Measurements from ENCODE around the gene DCD. TPM values are rescaled to one million over a fixed set of nuclear protein-coding genes. Genes with fewer than 3 reads are reported as not detected.

Gene DCD
- total RNA-seq, 4 donors from 2014 or later: not detected

GRCh38 chr12:54661048-54661447, 12.9 kb upstream of the DCD start:
- H3K27ac ChIP-seq: no peak overlapping the region
- intact Hi-C loops (cut with DNase I; ENCODE audit: low total_unique reads): no loop called here

GRCh38 chr12:54660320-54660962, 12.3 kb upstream of the DCD start:
- H3K4me1 ChIP-seq: no peaks in the 10 kb centered on the region
- H3K4me3 ChIP-seq: no peak overlapping the region
- no peaks in the 10 kb centered on the region for H3K36me3 ChIP-seq
- no peak overlapping the region for H3K27ac ChIP-seq
- intact Hi-C loops (cut with DNase I; ENCODE audit: low total_unique reads): no loop called here
- H3K9me3 ChIP-seq: no peaks in the 10 kb centered on the region
- DNase-seq: no peak
- TF ChIP-seq CTCF (IDR thresholded peaks at IDR 0.05) (no peak), POLR2A (IDR thresholded peaks at IDR 0.05) (no peak)
- H3K27me3 ChIP-seq: no peaks in the 10 kb centered on the region

More at GRCh38 chr12:54661048-54661447, 12.9 kb upstream of the DCD start:
- Histone ChIP-seq H3K4me3 (no peak overlapping the region), H3K4me1 (no peaks in the 10 kb centered on the region), H3K36me3 (no peaks in the 10 kb centered on the region), H3K27me3 (no peaks in the 10 kb centered on the region), H3K9me3 (no peaks in the 10 kb centered on the region)
- DNase-seq: no peak
- TF ChIP-seq CTCF (IDR thresholded peaks at IDR 0.05) (no peak), POLR2A (IDR thresholded peaks at IDR 0.05) (no peak)

- H3K27ac ChIP-seq: no peak overlapping the region
- intact Hi-C loops (cut with DNase I; ENCODE audit: low total_unique reads): no loop called here
- TF ChIP-seq POLR2A (IDR thresholded peaks at IDR 0.05) (no peak), CTCF (IDR thresholded peaks at IDR 0.05) (no peak)
- H3K4me1 ChIP-seq: no peaks in the 10 kb centered on the region
- H3K4me3 ChIP-seq: no peak overlapping the region
- H3K27me3 ChIP-seq: no peaks in the 10 kb centered on the region
- H3K36me3 ChIP-seq: no peaks in the 10 kb centered on the region
- no peaks in the 10 kb centered on the region for H3K9me3 ChIP-seq
- no peak for DNase-seq
Measured at GRCh38 chr12:54658306-54659264, 10.4 kb upstream of the DCD start.

- intact Hi-C loops (cut with DNase I; ENCODE audit: low total_unique reads): no loop called here
- H3K36me3 ChIP-seq: no peaks in the 10 kb centered on the region
- H3K4me1 ChIP-seq: no peaks in the 10 kb centered on the region
- DNase-seq: no peak
- no peaks in the 10 kb centered on the region for H3K9me3 ChIP-seq
- no peak overlapping the region for H3K4me3 ChIP-seq
- H3K27me3 ChIP-seq: no peaks in the 10 kb centered on the region
- no peak for TF ChIP-seq POLR2A (IDR thresholded peaks at IDR 0.05)
- H3K27ac ChIP-seq: no peak overlapping the region
Measured at GRCh38 chr12:54657105-54657607, 9.0 kb upstream of the DCD start.

GRCh38 chr12:54654926-54655325, 6.8 kb upstream of the DCD start:
- Histone ChIP-seq H3K4me1 (no peaks in the 10 kb centered on the region), H3K27ac (no peak overlapping the region), H3K9me3 (no peaks in the 10 kb centered on the region), H3K36me3 (no peaks in the 10 kb centered on the region), H3K4me3 (no peak overlapping the region), H3K27me3 (no peaks in the 10 kb centered on the region)
- no peak for DNase-seq
- TF ChIP-seq POLR2A (IDR thresholded peaks at IDR 0.05): no peak
- no peak for TF ChIP-seq CTCF (IDR thresholded peaks at IDR 0.05)
- intact Hi-C loops (cut with DNase I; ENCODE audit: low total_unique reads): no loop called here

Measured in uterus (tissue), 4 donors.